Superior temporal gyrus (tissue), 1 donor: ENCODE measurements around the gene PSMC3IP.

ENCODE experiments used
- DNase-seq: peaks from one replicate; pipeline ENCODE4 v3.0.0-alpha.2; 2016; ENCODE audit errors: extremely low spot score

The PSMC3IP gene

GRCh38 chr17:42585353-42585752 is 7.8 kb upstream of the PSMC3IP start:
- DNase-seq, result no peak

- DNase-seq, result no peak
Observed at GRCh38 chr17:42584880-42585279, 7.4 kb upstream of the PSMC3IP start.

- no peak for DNase-seq
Observed at GRCh38 chr17:42581744-42582270, 4.3 kb upstream of the PSMC3IP start.

GRCh38 chr17:42579794-42580551 is 2.4 kb upstream of the PSMC3IP start:
- DNase-seq, result no peak

- peak; percentile 75 for DNase-seq
Observed at GRCh38 chr17:42578282-42578869, 847 bp upstream of the PSMC3IP start.

GRCh38 chr17:42577140-42577531 is 393 bp downstream of the PSMC3IP start:
- DNase-seq, result no peak

- no peak for DNase-seq
Observed at GRCh38 chr17:42574463-42574862, 3.1 kb downstream of the PSMC3IP start.

- DNase-seq, result no peak
Observed at GRCh38 chr17:42573095-42573494, 4.4 kb downstream of the PSMC3IP start.

GRCh38 chr17:42571435-42572225 is 5.9 kb downstream of the PSMC3IP start:
- DNase-seq, result no peak

- no peak for DNase-seq
Observed at GRCh38 chr17:42568341-42569111, 9.0 kb downstream of the PSMC3IP start.

- DNase-seq, result peak; percentile 95
Observed at GRCh38 chr17:42566883-42567573, 10.5 kb downstream of the PSMC3IP start, which contains the start of gene MLX. Gene MLX, plus strand, starts transcription at chr17:42567100. Its CDS starts 25 bp downstream, at chr17:42567125.

GRCh38 chr17:42566215-42566882 is 11.2 kb downstream of the PSMC3IP start:
- no peak for DNase-seq

GRCh38 chr17:42565523-42566214 is 11.9 kb downstream of the PSMC3IP start:
- no peak for DNase-seq

- no peak for DNase-seq
Observed at GRCh38 chr17:42564815-42565522, 12.6 kb downstream of the PSMC3IP start.

GRCh38 chr17:42563950-42564349 is 13.6 kb downstream of the PSMC3IP start:
- no peak for DNase-seq

GRCh38 chr17:42563543-42563942 is 14.0 kb downstream of the PSMC3IP start:
- no peak for DNase-seq

- no peak for DNase-seq
Observed at GRCh38 chr17:42563143-42563509, 14.4 kb downstream of the PSMC3IP start.

- no peak for DNase-seq
Observed at GRCh38 chr17:42562388-42563142, 15.0 kb downstream of the PSMC3IP start.
